Lower leg skin (tissue), 3 donors: Measurements from ENCODE around the gene CCDC146.

Experiments
- POLR2A ChIP-seq, 2 donors: fragments of 450-650 bp; IDR thresholded peaks; one replicate each; pipeline ENCODE4 v1.6.1; 2016 to 2017; ENCODE audit warnings: antibody characterized with exemption in 2 of 2, mild to moderate bottlenecking in 1 of 2, moderate library complexity in 1 of 2
- TF ChIP-seq, protein P1 (sequence below), 3 donors: fragments of 450-650 bp; IDR thresholded peaks; one replicate each; pipeline ENCODE4 v1.5.1; 2016; ENCODE audit warnings: antibody characterized with exemption in 3 of 3, mild to moderate bottlenecking in 3 of 3, moderate library complexity in 2 of 3

DNA sequence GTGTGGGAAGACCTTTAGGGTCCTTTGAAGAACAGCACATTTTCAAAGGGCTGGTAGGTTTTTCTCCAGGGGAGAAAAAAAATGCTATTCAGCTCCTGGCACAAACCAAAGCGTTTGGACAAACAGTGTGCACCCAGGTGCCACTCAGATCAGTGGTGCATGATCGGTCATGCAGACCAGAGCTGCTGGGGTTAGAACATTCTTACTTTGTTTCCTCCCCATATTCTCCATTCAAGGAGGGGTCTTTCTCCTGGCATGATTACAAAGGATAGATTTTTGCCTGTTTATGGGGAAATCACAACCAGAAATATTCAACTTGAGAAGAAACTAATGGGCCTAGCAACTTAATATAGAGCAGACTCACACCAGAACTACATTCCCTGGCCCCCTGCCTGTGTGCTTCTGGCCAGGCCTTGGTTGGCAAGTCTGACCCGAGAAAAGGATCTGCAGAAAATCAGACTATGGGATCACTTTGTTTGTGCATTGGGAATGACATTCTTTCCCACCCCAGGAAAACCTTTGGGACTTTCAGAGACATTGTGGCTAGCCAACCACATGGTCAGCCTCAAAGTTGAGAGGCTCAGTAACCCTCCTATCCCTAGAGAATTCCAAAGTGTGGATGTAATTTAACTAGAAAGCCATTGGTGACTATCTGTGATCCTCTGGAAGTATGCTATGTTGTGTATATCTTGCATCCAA is 159.5 kb downstream of the CCDC146 start:
- TF ChIP-seq, protein P1, sequence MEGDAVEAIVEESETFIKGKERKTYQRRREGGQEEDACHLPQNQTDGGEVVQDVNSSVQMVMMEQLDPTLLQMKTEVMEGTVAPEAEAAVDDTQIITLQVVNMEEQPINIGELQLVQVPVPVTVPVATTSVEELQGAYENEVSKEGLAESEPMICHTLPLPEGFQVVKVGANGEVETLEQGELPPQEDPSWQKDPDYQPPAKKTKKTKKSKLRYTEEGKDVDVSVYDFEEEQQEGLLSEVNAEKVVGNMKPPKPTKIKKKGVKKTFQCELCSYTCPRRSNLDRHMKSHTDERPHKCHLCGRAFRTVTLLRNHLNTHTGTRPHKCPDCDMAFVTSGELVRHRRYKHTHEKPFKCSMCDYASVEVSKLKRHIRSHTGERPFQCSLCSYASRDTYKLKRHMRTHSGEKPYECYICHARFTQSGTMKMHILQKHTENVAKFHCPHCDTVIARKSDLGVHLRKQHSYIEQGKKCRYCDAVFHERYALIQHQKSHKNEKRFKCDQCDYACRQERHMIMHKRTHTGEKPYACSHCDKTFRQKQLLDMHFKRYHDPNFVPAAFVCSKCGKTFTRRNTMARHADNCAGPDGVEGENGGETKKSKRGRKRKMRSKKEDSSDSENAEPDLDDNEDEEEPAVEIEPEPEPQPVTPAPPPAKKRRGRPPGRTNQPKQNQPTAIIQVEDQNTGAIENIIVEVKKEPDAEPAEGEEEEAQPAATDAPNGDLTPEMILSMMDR (IDR thresholded peaks at IDR 0.05) = no peak
- TF ChIP-seq POLR2A (IDR thresholded peaks at IDR 0.05) = no peak
